Esophagus muscularis mucosa (tissue), 3 donors: ENCODE data around the gene TNFRSF6B.
A peak's percentile ranks its signal among the peaks of the same experiment; 100 is the strongest.

Source experiments
- CTCF ChIP-seq, 3 experiments: fragments of 200-600 bp in 2 of 3; fragments of 450-650 bp in 1 of 3; sonication (generic) in 2 of 3; IDR thresholded peaks; one replicate each; pipeline ENCODE4 v1.5.1; 2017 to 2019; ENCODE audit warnings: antibody characterized with exemption in 3 of 3, mild to moderate bottlenecking in 2 of 3, moderate library complexity in 1 of 3
- POLR2A ChIP-seq: fragments of 450-650 bp; IDR thresholded peaks from one replicate; pipeline ENCODE4 v1.6.1; 2017; ENCODE audit warnings: antibody characterized with exemption, moderate library complexity, mild to moderate bottlenecking, low read depth
- POLR2AphosphoS5 ChIP-seq, 2 donors: sonication (generic); formaldehyde crosslinking; IDR thresholded peaks; one replicate each; pipeline ENCODE4 v1.6.1; 2017; ENCODE audit warnings: antibody characterized with exemption in 2 of 2

GRCh38 chr20:63690003-63690897 lies 6.2 kb upstream of the TNFRSF6B start:
- no peak for TF ChIP-seq CTCF (IDR thresholded peaks at IDR 0.05)
- peak in 1 of 2 donors; percentile 7 for TF ChIP-seq POLR2AphosphoS5 (IDR thresholded peaks at IDR 0.05)
- TF ChIP-seq POLR2A: no peak
